Ovary (tissue), 3 donors: Measurements from ENCODE around the gene POLR1E.

Experiments used
- EP300 ChIP-seq: sonication (generic); formaldehyde crosslinking; IDR thresholded peaks from one replicate; pipeline ENCODE4 v1.6.1; 2017; ENCODE audit warnings: antibody characterized with exemption
- POLR2A ChIP-seq: fragments of 450-650 bp; IDR thresholded peaks from one replicate; pipeline ENCODE4 v1.6.1; 2017; ENCODE audit warnings: antibody characterized with exemption, mild to moderate bottlenecking, moderate library complexity
- TF ChIP-seq, protein P1 (sequence below), 3 donors: fragments of 450-650 bp in 2 of 3; fragments of 200-600 bp in 1 of 3; IDR thresholded peaks; one replicate each; pipeline versions ENCODE4 v1.5.1 to v1.8.0; 2016 to 2022; ENCODE audit warnings: antibody characterized with exemption in 3 of 3, mild to moderate bottlenecking in 1 of 3
- donor health status: DM: no; HTN: no; CAD: no.

DNA sequence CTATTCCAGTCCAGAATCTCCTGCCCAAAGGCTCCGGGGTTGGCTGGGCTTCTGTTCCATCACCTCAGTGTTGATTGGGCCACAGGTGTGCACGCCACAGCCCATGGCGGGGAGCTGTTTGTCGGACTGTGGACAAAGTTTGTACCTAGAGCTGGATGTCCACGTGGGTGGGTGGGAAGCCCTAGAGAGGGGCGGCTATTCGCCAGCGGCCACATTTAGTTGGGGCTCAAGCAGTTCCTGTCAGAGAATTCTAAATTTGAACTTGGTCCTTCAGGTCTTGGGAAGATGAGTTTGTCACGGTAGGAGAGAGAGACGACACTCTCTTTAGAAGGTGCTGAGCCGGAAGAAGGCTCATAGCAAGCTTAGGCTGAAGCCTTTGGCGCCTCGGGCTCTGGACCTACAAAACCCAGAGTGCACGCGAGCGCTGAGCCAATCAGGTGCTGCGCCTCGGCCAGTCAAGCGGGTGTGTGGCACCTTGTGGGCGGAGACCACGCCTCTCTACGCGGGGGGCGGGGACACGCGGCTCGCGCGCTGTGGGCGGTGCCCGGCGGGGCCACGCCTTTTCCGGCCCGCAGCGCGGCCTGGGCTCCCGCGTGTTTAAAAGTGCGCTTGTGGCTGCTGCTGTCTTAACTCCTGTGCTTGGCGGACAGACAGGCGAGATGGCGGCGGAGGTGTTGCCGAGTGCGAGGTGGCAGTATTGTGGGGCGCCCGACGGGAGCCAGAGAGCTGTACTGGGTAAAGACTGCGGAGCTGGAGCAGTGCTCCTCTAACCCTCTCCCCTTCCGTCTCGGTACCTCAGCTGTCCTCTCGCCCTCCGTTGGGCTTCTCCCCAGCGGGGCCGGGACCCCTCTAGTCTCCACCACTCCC is at the start of gene POLR1E:
- TF ChIP-seq, protein P1, sequence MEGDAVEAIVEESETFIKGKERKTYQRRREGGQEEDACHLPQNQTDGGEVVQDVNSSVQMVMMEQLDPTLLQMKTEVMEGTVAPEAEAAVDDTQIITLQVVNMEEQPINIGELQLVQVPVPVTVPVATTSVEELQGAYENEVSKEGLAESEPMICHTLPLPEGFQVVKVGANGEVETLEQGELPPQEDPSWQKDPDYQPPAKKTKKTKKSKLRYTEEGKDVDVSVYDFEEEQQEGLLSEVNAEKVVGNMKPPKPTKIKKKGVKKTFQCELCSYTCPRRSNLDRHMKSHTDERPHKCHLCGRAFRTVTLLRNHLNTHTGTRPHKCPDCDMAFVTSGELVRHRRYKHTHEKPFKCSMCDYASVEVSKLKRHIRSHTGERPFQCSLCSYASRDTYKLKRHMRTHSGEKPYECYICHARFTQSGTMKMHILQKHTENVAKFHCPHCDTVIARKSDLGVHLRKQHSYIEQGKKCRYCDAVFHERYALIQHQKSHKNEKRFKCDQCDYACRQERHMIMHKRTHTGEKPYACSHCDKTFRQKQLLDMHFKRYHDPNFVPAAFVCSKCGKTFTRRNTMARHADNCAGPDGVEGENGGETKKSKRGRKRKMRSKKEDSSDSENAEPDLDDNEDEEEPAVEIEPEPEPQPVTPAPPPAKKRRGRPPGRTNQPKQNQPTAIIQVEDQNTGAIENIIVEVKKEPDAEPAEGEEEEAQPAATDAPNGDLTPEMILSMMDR (IDR thresholded peaks at IDR 0.05) = no peak
- no peak for TF ChIP-seq EP300
- peak; percentile 73 for TF ChIP-seq POLR2A
